PFSK-1 (cell line): ENCODE results near the gene DISC1.

Source experiments
- FOXP2 ChIP-seq: optimal IDR thresholded peaks from 2 replicates; pipeline ENCODE3; 2011; ENCODE audit warnings: borderline replicate concordance, control low read depth, inconsistent platforms; ENCODE audit not compliant: insufficient read depth; ENCODE audit errors: extremely low read length, extremely low read depth
- POLR2AphosphoS5 ChIP-seq: IDR thresholded peaks from 2 replicates; pipeline ENCODE4 v1.6.1; 2012; ENCODE audit warnings: low read depth, mild to moderate bottlenecking, control low read depth, low read length, moderate library complexity
- REST ChIP-seq, 2 experiments: IDR thresholded peaks; 2 replicates each; pipeline versions ENCODE4 v1.6.1 to v1.8.0; 2011 to 2012; ENCODE audit warnings: low read depth in 2 of 2, low read length in 2 of 2, control low read depth in 1 of 2, inconsistent platforms in 1 of 2, mild to moderate bottlenecking in 1 of 2, moderate library complexity in 1 of 2; ENCODE audit not compliant: insufficient read depth in 1 of 2
- SIN3A ChIP-seq: IDR thresholded peaks from 2 replicates; pipeline ENCODE4 v1.6.1; 2012; ENCODE audit warnings: mild to moderate bottlenecking, low read length, moderate library complexity, borderline replicate concordance; ENCODE audit not compliant: insufficient read depth
- TAF1 ChIP-seq: IDR thresholded peaks from 2 replicates; pipeline ENCODE4 v1.6.1; 2012; ENCODE audit warnings: low read length, control low read depth, borderline replicate concordance; ENCODE audit not compliant: insufficient read depth

DNA sequence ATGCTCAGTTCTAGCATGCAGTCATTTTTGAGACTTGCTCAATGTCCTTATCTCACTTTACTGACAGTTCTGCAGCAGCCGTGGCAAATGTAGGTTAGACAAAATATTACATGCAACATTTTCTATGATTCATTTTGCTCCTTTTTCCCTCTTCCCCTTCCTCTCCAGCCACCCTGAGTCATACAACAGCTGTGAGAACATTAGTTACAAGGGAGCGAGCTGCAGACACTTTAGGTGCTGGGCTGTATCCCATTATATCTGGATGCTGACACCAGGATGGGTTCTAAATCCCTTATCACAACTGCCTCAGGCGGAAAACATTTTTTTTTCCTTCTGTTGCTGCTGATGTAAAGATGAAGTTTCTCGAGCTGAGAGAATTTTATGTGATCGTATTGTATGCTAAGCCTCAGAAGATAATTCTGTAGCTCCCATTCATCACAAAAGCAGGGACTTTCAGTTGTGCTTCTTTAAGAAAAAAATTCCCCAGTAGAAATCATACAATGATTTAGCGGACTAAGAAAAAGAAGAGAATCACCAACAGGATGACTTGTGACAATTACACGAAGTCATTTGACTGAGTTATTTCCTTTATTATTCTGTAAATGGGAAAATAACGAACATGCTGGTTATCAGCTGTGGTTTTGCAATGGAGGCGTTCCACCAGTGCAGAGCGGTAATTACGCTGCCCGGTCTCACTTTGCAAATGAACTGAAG, 345.0 kb downstream of the DISC1 start:
- no peak for TF ChIP-seq TAF1
- no peak for TF ChIP-seq REST (IDR thresholded peaks at IDR 0.05; ENCODE audit: insufficient read depth in 1 of 2, low read depth in 2 of 2, low read length in 2 of 2)
- TF ChIP-seq SIN3A: no peak
- TF ChIP-seq POLR2AphosphoS5: no peak
- TF ChIP-seq FOXP2: no peak
